H9 (cell line): ENCODE data around the gene TNFRSF19. TPM values are rescaled to one million over a fixed set of nuclear protein-coding genes. Genes with fewer than 3 reads are reported as not detected.

Experiments
- DNase-seq: peaks from one replicate; pipeline ENCODE4 v3.0.0-alpha.2; 2017
- H2AFZ ChIP-seq: one replicate; pipeline ENCODE4 v1.6.1; 2013; ENCODE audit warnings: mild to moderate bottlenecking, low read length, control low read depth, moderate library complexity
- H2AK5ac ChIP-seq: 2 replicates; pipeline ENCODE4 v1.6.1; 2013; ENCODE audit warnings: low read length, control low read depth, mixed read lengths; ENCODE audit not compliant: insufficient read length
- H2BK120ac ChIP-seq: one replicate; pipeline ENCODE4 v1.6.1; 2013; ENCODE audit warnings: low read depth, mild to moderate bottlenecking, low read length, control low read depth, inconsistent platforms; ENCODE audit not compliant: poor library complexity, severe bottlenecking
- H2BK12ac ChIP-seq: 2 replicates; pipeline ENCODE4 v1.6.1; 2013; ENCODE audit warnings: low read length, control low read depth, mixed read lengths, low read depth; ENCODE audit not compliant: insufficient read length
- H2BK15ac ChIP-seq: 2 replicates; pipeline ENCODE4 v1.6.1; 2013; ENCODE audit warnings: low read depth, low read length, control low read depth
- H2BK20ac ChIP-seq: one replicate; pipeline ENCODE4 v1.6.1; 2013; ENCODE audit warnings: low read depth, mild to moderate bottlenecking, low read length, control low read depth, inconsistent platforms; ENCODE audit not compliant: poor library complexity, severe bottlenecking
- H2BK5ac ChIP-seq: 2 replicates; pipeline ENCODE4 v1.6.1; 2013; ENCODE audit warnings: low read length, control low read depth, mixed read lengths; ENCODE audit not compliant: insufficient read length
- H3K14ac ChIP-seq: 2 replicates; pipeline ENCODE4 v1.6.1; 2013; ENCODE audit warnings: low read length, control low read depth; ENCODE audit not compliant: insufficient read depth
- H3K18ac ChIP-seq: 2 replicates; pipeline ENCODE4 v1.6.1; 2013; ENCODE audit warnings: low read depth, mild to moderate bottlenecking, mixed read lengths, low read length, control low read depth; ENCODE audit not compliant: insufficient read length
- H3K23ac ChIP-seq: 2 replicates; pipeline ENCODE4 v1.6.1; 2013; ENCODE audit warnings: low read length, control low read depth, mixed read lengths, low read depth; ENCODE audit not compliant: insufficient read length
- H3K23me2 ChIP-seq: 2 replicates; pipeline ENCODE4 v1.6.1; 2013; ENCODE audit warnings: low read depth, mild to moderate bottlenecking, mixed read lengths, low read length, control low read depth; ENCODE audit not compliant: insufficient read length, poor library complexity, severe bottlenecking
- H3K27ac ChIP-seq: 2 replicates; pipeline ENCODE4 v1.5.1; 2013; ENCODE audit warnings: low read length, control low read depth, mixed read lengths, low read depth; ENCODE audit not compliant: insufficient read length
- H3K27me3 ChIP-seq: 2 replicates; pipeline ENCODE4 v1.6.1; 2013; ENCODE audit warnings: low read length, control low read depth, inconsistent platforms; ENCODE audit not compliant: insufficient read depth
- H3K4ac ChIP-seq: 2 replicates; pipeline ENCODE4 v1.6.1; 2013; ENCODE audit warnings: low read depth, mild to moderate bottlenecking, control low read depth, inconsistent platforms, low read length, moderate library complexity
- H3K4me1 ChIP-seq: 2 replicates; pipeline ENCODE4 v1.6.1; 2013; ENCODE audit warnings: low read length, control low read depth, inconsistent platforms; ENCODE audit not compliant: insufficient read depth
- H3K4me2 ChIP-seq: 2 replicates; pipeline ENCODE4 v1.6.1; 2013; ENCODE audit warnings: low read length, control low read depth, mixed read lengths; ENCODE audit not compliant: insufficient read length, insufficient read depth
- H3K56ac ChIP-seq: 2 replicates; pipeline ENCODE4 v1.6.1; 2013; ENCODE audit warnings: low read depth, mild to moderate bottlenecking, mixed read lengths, low read length, control low read depth; ENCODE audit not compliant: insufficient read length
- H3K79me1 ChIP-seq: 2 replicates; pipeline ENCODE4 v1.6.1; 2013; ENCODE audit warnings: low read depth, mild to moderate bottlenecking, moderate library complexity, low read length, control low read depth, inconsistent platforms; ENCODE audit not compliant: insufficient read depth, poor library complexity, severe bottlenecking
- H3K79me2 ChIP-seq: 2 replicates; pipeline ENCODE4 v1.6.1; 2013; ENCODE audit warnings: low read length, control low read depth, inconsistent platforms; ENCODE audit not compliant: insufficient read depth
- H3K9ac ChIP-seq: 2 replicates; pipeline ENCODE4 v1.6.1; 2013; ENCODE audit warnings: low read length, control low read depth, mixed read lengths; ENCODE audit not compliant: insufficient read length; ENCODE audit errors: extremely low read depth
- H3K9me3 ChIP-seq: one replicate; pipeline ENCODE4 v1.6.1; 2013; ENCODE audit warnings: low read depth, low read length, inconsistent platforms; ENCODE audit not compliant: control insufficient read depth
- H3T11ph ChIP-seq: one replicate; pipeline ENCODE4 v1.6.1; 2013; ENCODE audit warnings: mild to moderate bottlenecking, low read length, control low read depth, inconsistent platforms
- H4K20me1 ChIP-seq: one replicate; pipeline ENCODE4 v1.6.1; 2013; ENCODE audit not compliant: control insufficient read depth, insufficient read length, insufficient read depth
- H4K5ac ChIP-seq: 2 replicates; pipeline ENCODE4 v1.6.1; 2013; ENCODE audit warnings: low read depth, mild to moderate bottlenecking, mixed read lengths, low read length, control low read depth; ENCODE audit not compliant: insufficient read length
- H4K8ac ChIP-seq: replicated peaks from 2 replicates; pipeline ENCODE4 v1.6.1; 2013; ENCODE audit warnings: low read length, control low read depth, mixed read lengths, low read depth; ENCODE audit not compliant: insufficient read length
- H4K91ac ChIP-seq: 2 replicates; pipeline ENCODE4 v1.6.1; 2013; ENCODE audit warnings: low read depth, mild to moderate bottlenecking, moderate library complexity, mixed read lengths, low read length, control low read depth; ENCODE audit not compliant: insufficient read length
- H3K27ac Mint-ChIP-seq, 3 experiments: 2 replicates in 2 of 3; 3 replicates in 1 of 3; pipeline ENCODE4 v1.8.0; 2020 to 2021; ENCODE audit warnings: mixed read lengths in 3 of 3, mild to moderate bottlenecking in 1 of 3, moderate library complexity in 1 of 3
- H3K27me3 Mint-ChIP-seq: 2 replicates; pipeline ENCODE4 v1.8.0; 2021; ENCODE audit warnings: low read depth, mild to moderate bottlenecking, moderate library complexity, mixed read lengths
- H3K36me3 Mint-ChIP-seq, 3 experiments: 2 replicates in 2 of 3; 3 replicates in 1 of 3; pipeline ENCODE4 v1.8.0; 2020 to 2021; ENCODE audit warnings: low read depth in 3 of 3, mixed read lengths in 3 of 3; ENCODE audit not compliant: insufficient read depth in 1 of 3
- H3K4me1 Mint-ChIP-seq, 2 experiments: 2 replicates each; pipeline ENCODE4 v1.8.0; 2020; ENCODE audit warnings: mixed read lengths in 2 of 2
- H3K4me3 Mint-ChIP-seq, 2 experiments: 2 replicates in 1 of 2; 3 replicates in 1 of 2; pipeline ENCODE4 v1.8.0; 2020 to 2021; ENCODE audit warnings: mild to moderate bottlenecking in 2 of 2, mixed read lengths in 2 of 2, moderate library complexity in 1 of 2
- H3K9me3 Mint-ChIP-seq, 2 experiments: 2 replicates in 1 of 2; 3 replicates in 1 of 2; pipeline ENCODE4 v1.8.0; 2020; ENCODE audit warnings: mild to moderate bottlenecking in 2 of 2, mixed read lengths in 2 of 2, moderate library complexity in 1 of 2
- CTCF ChIP-seq: fragments of 200-600 bp; sonication (generic); conservative IDR thresholded peaks from 3 replicates; pipeline ENCODE4 v1.8.0; 2021; ENCODE audit warnings: antibody characterized with exemption, mild to moderate bottlenecking
- WGBS: extraction: QIAGEN DNeasy Blood & Tissue Kit; methylation state at CpG from one replicate; pipeline ENCODE4 v1.1.7; 2013; ENCODE audit warnings: missing lambda C conversion rate, low lambda C conversion rate, mixed read lengths; ENCODE audit not compliant: insufficient read length; ENCODE audit errors: extremely low coverage; 5-methylcytosine and 5-hydroxymethylcytosine counted together
- total RNA-seq: library from RNA; stranded (reverse); gene quantifications from 2 replicates; pipeline ENCODE4 v1.2.1, GENCODE V29; 2021

TNFRSF19 gene
- total RNA-seq, 1 experiment from 2014 or later: 2.7 TPM

- Histone ChIP-seq H3K14ac (no peak overlapping the region), H2BK5ac (no peak overlapping the region), H4K91ac (no peak overlapping the region), H3T11ph (no peak overlapping the region), H3K27ac (no peak overlapping the region), H2BK20ac (no peak overlapping the region), H4K8ac (no peak overlapping the region), H3K9ac (no peak overlapping the region), H3K23me2 (no peaks in the 10 kb centered on the region), H4K5ac (no peak overlapping the region), H3K4me2 (no peak overlapping the region), H3K79me1 (no peaks in the 10 kb centered on the region), H2AK5ac (no peak overlapping the region), H2AFZ (no peak overlapping the region), H3K79me2 (no peaks in the 10 kb centered on the region), H2BK12ac (no peak overlapping the region), H3K4me1 (0 out of 2 replicates have a peak, but pooled peaks cover 9% of the 10 kb centered on the region), H3K23ac (no peak overlapping the region), H3K56ac (no peak overlapping the region), H2BK15ac (no peak overlapping the region), H3K18ac (no peak overlapping the region), H3K9me3 (no peaks in the 10 kb centered on the region), H3K4ac (no peak overlapping the region), H2BK120ac (no peak overlapping the region), H3K27me3 (no peaks in the 10 kb centered on the region), H4K20me1 (no peaks in the 10 kb centered on the region)
- WGBS: no CpG with 5 or more reads among the region's 2 CpGs
- H3K4me3 Mint-ChIP-seq: no peak overlapping the region
- TF ChIP-seq CTCF: no peak
- no peaks in the 10 kb centered on the region for H3K36me3 Mint-ChIP-seq
- H3K27me3 Mint-ChIP-seq: no peaks in the 10 kb centered on the region
- no peaks in the 10 kb centered on the region for H3K9me3 Mint-ChIP-seq
- DNase-seq: no peak
- no peak overlapping the region for H3K27ac Mint-ChIP-seq
- peaks cover 36 to 37% of the 10 kb centered on the region in 2 experiments for H3K4me1 Mint-ChIP-seq
Measured at GRCh38 chr13:23610966-23611491, 40.8 kb downstream of the TNFRSF19 start.
